ENCODE measurements around the gene IL1RAP.

Gene IL1RAP

GRCh38 chr3:190706582-190706981, 192.7 kb downstream of the IL1RAP start:
- no peak for DNase-seq (ENCODE audit: low read depth in 1 of 2, low spot score in 1 of 2)

All from stimulated activated CD4-positive, alpha-beta T cell treated with anti-CD3 and anti-CD28 coated beads, Interleukin-15, amount 100 ng/mL, for 1 hour (primary cell).